ENCODE results near the gene HCAR1. TPM values are rescaled to one million over a fixed set of nuclear protein-coding genes. Genes with fewer than 3 reads are reported as not detected.

Gene HCAR1
- total and polyA plus RNA-seq, 2 donors from 2014 or later = 0.72 to 0.99 TPM

DNA sequence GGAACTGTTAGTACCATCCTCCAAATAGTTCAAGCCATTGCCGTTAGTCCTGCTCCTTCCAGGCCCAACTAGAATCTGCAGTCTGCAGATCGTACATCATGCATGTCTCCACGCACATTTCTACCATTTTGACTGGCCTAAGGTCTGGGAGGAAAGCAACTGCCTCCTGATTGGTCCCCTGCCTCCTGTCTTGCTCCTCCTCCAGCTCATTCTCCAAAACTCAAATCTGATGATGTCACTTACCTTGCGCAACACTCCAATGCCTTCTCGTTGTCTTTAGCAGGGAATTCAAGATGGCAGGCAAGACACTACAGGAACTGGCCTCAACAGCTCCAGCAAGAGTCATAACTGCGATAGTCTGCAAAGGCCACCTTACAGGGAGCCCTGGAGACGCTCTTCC is 9.7 kb upstream of the HCAR1 start:
- Histone ChIP-seq H3K9ac (ENCODE audit: low read length in 3 of 3) (no peak overlapping the region), H3K36me3 (ENCODE audit: control insufficient read depth in 2 of 3, insufficient read depth in 3 of 3, low read length in 3 of 3) (no peaks in the 10 kb centered on the region), H3K9me3 (ENCODE audit: control insufficient read depth in 2 of 3, insufficient read depth in 1 of 3, low read length in 3 of 3) (no peaks in the 10 kb centered on the region), H3K27ac (ENCODE audit: low read depth in 2 of 2, low read length in 2 of 2) (no peak overlapping the region), H3K4me3 (ENCODE audit: low read length in 3 of 3) (no peak overlapping the region), H3K27me3 (ENCODE audit: control insufficient read depth, insufficient read depth, low read length) (no peaks in the 10 kb centered on the region), H3K4me1 (ENCODE audit: control insufficient read depth in 2 of 3, insufficient read depth in 2 of 3, low read depth in 1 of 3, low read length in 3 of 3) (no peaks in the 10 kb centered on the region)
- peak in 1 of 5 donors; percentile 11 for DNase-seq
- FAIRE-seq = no peak
- TF ChIP-seq, protein P1, sequence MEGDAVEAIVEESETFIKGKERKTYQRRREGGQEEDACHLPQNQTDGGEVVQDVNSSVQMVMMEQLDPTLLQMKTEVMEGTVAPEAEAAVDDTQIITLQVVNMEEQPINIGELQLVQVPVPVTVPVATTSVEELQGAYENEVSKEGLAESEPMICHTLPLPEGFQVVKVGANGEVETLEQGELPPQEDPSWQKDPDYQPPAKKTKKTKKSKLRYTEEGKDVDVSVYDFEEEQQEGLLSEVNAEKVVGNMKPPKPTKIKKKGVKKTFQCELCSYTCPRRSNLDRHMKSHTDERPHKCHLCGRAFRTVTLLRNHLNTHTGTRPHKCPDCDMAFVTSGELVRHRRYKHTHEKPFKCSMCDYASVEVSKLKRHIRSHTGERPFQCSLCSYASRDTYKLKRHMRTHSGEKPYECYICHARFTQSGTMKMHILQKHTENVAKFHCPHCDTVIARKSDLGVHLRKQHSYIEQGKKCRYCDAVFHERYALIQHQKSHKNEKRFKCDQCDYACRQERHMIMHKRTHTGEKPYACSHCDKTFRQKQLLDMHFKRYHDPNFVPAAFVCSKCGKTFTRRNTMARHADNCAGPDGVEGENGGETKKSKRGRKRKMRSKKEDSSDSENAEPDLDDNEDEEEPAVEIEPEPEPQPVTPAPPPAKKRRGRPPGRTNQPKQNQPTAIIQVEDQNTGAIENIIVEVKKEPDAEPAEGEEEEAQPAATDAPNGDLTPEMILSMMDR (IDR thresholded peaks at IDR 0.05; ENCODE audit: borderline replicate concordance, extremely low read depth, insufficient read depth) = no peak
- intact Hi-C loops (cut with DNase I) = no loop called here

DNA sequence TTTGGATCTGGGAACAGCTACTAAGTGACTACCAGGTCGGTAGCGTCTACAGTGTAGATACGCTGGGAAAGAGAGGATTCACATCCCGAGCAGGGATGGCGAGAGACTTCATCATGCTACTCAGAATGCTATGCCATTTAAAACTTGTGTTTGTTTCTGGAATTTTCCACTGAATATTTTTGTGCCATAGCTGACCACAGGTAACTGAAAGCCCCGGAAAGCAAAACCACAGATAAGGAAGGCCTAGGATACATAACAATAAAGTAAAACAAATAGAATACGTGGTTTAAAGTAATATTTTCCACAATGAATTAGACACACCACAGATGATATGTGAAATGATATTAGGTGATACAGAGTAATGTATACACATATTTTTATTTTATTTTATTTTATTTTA is 7.9 kb upstream of the HCAR1 start:
- H3K4me3 ChIP-seq (ENCODE audit: low read length in 3 of 3) = no peak overlapping the region
- no peak overlapping the region for H3K27ac ChIP-seq (ENCODE audit: low read depth in 2 of 2, low read length in 2 of 2)
- FAIRE-seq (no peak), DNase-seq (no peak)
- H3K4me1 ChIP-seq (ENCODE audit: control insufficient read depth in 2 of 3, insufficient read depth in 2 of 3, low read depth in 1 of 3, low read length in 3 of 3) = no peaks in the 10 kb centered on the region
- no peaks in the 10 kb centered on the region for H3K9me3 ChIP-seq (ENCODE audit: control insufficient read depth in 2 of 3, insufficient read depth in 1 of 3, low read length in 3 of 3)
- no peak overlapping the region for H3K9ac ChIP-seq (ENCODE audit: low read length in 3 of 3)
- H3K27me3 ChIP-seq (ENCODE audit: control insufficient read depth, insufficient read depth, low read length) = no peaks in the 10 kb centered on the region
- TF ChIP-seq, protein P1 (IDR thresholded peaks at IDR 0.05; ENCODE audit: borderline replicate concordance, extremely low read depth, insufficient read depth) = no peak
- no peaks in the 10 kb centered on the region for H3K36me3 ChIP-seq (ENCODE audit: control insufficient read depth in 2 of 3, insufficient read depth in 3 of 3, low read length in 3 of 3)
- intact Hi-C loops (cut with DNase I) = no loop called here

DNA sequence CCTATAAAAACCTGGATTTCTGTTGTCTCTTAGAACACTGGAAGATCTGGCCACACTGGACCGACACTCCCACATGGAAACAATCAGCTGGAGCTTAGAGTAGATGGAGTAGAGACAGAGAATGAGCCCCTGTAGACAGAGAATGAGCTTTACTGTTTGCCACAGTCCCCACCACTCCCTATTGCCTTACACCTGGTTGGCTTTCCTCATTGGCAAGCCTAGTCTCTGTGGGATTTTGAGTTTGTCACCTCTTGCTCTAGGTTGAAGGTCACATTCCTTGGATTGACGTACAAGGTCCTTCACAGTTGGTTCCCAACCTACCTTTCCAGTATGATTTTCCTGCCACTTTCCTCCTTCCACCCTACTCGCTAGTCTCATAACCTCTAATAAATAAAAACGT is 2.0 kb upstream of the HCAR1 start:
- TF ChIP-seq, protein P1 (IDR thresholded peaks at IDR 0.05; ENCODE audit: borderline replicate concordance, extremely low read depth, insufficient read depth) = no peak
- Histone ChIP-seq H3K4me3 (ENCODE audit: low read length in 3 of 3) (no peak overlapping the region), H3K9me3 (ENCODE audit: control insufficient read depth in 2 of 3, insufficient read depth in 1 of 3, low read length in 3 of 3) (no peaks in the 10 kb centered on the region), H3K4me1 (ENCODE audit: control insufficient read depth in 2 of 3, insufficient read depth in 2 of 3, low read depth in 1 of 3, low read length in 3 of 3) (peaks cover 0 to 5% (median 0%) of the 10 kb centered on the region in 3 donors), H3K36me3 (ENCODE audit: control insufficient read depth in 2 of 3, insufficient read depth in 3 of 3, low read length in 3 of 3) (no peaks in the 10 kb centered on the region), H3K9ac (ENCODE audit: low read length in 3 of 3) (no peak overlapping the region), H3K27ac (ENCODE audit: low read depth in 2 of 2, low read length in 2 of 2) (no peak overlapping the region), H3K27me3 (ENCODE audit: control insufficient read depth, insufficient read depth, low read length) (no peaks in the 10 kb centered on the region)
- DNase-seq (no peak), FAIRE-seq (no peak)
- intact Hi-C loops (cut with DNase I) = no loop called here

DNA sequence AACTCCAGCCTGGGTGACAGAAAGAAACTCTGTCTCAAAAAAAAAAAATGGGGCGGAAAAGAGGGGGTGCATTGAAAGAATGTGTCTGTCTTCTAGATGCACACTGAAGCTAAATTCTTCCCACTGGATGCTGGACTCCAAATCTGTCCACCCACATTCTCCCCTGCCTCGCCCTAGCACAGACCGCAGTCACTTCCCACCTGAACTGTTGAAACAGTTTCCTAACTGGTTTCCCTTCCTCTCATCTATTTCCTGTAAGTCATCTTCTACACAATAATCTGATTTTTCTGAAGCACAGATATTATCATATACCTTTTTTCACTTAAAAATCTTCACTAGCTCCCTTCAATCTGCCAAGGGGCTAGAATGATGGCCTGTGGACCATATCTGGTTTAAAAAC is 1.5 kb upstream of the HCAR1 start:
- Histone ChIP-seq H3K36me3 (ENCODE audit: control insufficient read depth in 2 of 3, insufficient read depth in 3 of 3, low read length in 3 of 3) (no peaks in the 10 kb centered on the region), H3K4me3 (ENCODE audit: low read length in 3 of 3) (no peak overlapping the region), H3K9ac (ENCODE audit: low read length in 3 of 3) (no peak overlapping the region), H3K9me3 (ENCODE audit: control insufficient read depth in 2 of 3, insufficient read depth in 1 of 3, low read length in 3 of 3) (no peaks in the 10 kb centered on the region), H3K27ac (ENCODE audit: low read depth in 2 of 2, low read length in 2 of 2) (no peak overlapping the region), H3K27me3 (ENCODE audit: control insufficient read depth, insufficient read depth, low read length) (no peaks in the 10 kb centered on the region), H3K4me1 (ENCODE audit: control insufficient read depth in 2 of 3, insufficient read depth in 2 of 3, low read depth in 1 of 3, low read length in 3 of 3) (peaks cover 0 to 5% (median 0%) of the 10 kb centered on the region in 3 donors)
- FAIRE-seq (no peak), DNase-seq (no peak)
- TF ChIP-seq, protein P1 (IDR thresholded peaks at IDR 0.05; ENCODE audit: borderline replicate concordance, extremely low read depth, insufficient read depth) = no peak
- intact Hi-C loops (cut with DNase I) = no loop called here
